ENCODE measurements around the gene TBC1D22A.
"Not testable (repeated sequence)": the region's sequence is repeated elsewhere in the genome, so short reads cannot be mapped to it uniquely, and the experiment has no call there.

Gene TBC1D22A

GRCh38 chr22:47133061-47133969, 370.9 kb downstream of the TBC1D22A start:
- intact Hi-C loops (cut with micrococcal nuclease): no loop called here
- Mint-ChIP-seq H3K4me1 (ENCODE audit: low read depth) (peaks cover 11% of the 10 kb centered on the region), H3K27ac (no peak overlapping the region), H3K36me3 (ENCODE audit: low read depth) (peaks cover 90% of the 10 kb centered on the region), H3K4me3 (no peak overlapping the region), H3K9me3 (no peaks in the 10 kb centered on the region), H3K27me3 (no peaks in the 10 kb centered on the region)

- no peak overlapping the region for H3K27ac Mint-ChIP-seq
Observed at GRCh38 chr22:47134222-47134621, 371.8 kb downstream of the TBC1D22A start.

GRCh38 chr22:47135338-47135737, 372.9 kb downstream of the TBC1D22A start:
- Mint-ChIP-seq H3K9me3 (no peaks in the 10 kb centered on the region), H3K36me3 (ENCODE audit: low read depth) (peaks cover 87% of the 10 kb centered on the region), H3K4me3 (no peak overlapping the region), H3K4me1 (ENCODE audit: low read depth) (peaks cover 2% of the 10 kb centered on the region), H3K27me3 (no peaks in the 10 kb centered on the region), H3K27ac (no peak overlapping the region)
- intact Hi-C loops (cut with micrococcal nuclease): no loop called here

More at GRCh38 chr22:47134222-47134621, 371.8 kb downstream of the TBC1D22A start:
- Mint-ChIP-seq H3K36me3 (ENCODE audit: low read depth) (peaks cover 90% of the 10 kb centered on the region), H3K4me1 (ENCODE audit: low read depth) (peaks cover 11% of the 10 kb centered on the region), H3K27me3 (no peaks in the 10 kb centered on the region), H3K4me3 (no peak overlapping the region), H3K9me3 (no peaks in the 10 kb centered on the region)
- intact Hi-C loops (cut with micrococcal nuclease): no loop called here

GRCh38 chr22:47136050-47136449, 373.6 kb downstream of the TBC1D22A start:
- intact Hi-C loops (cut with micrococcal nuclease): no loop called here
- Mint-ChIP-seq H3K27ac (no peak overlapping the region), H3K27me3 (no peaks in the 10 kb centered on the region), H3K36me3 (ENCODE audit: low read depth) (peaks cover 80% of the 10 kb centered on the region), H3K9me3 (no peaks in the 10 kb centered on the region), H3K4me3 (no peak overlapping the region), H3K4me1 (ENCODE audit: low read depth) (no peaks in the 10 kb centered on the region)

GRCh38 chr22:47136671-47137070, 374.2 kb downstream of the TBC1D22A start:
- Mint-ChIP-seq H3K27ac (no peak overlapping the region), H3K4me3 (no peak overlapping the region), H3K27me3 (no peaks in the 10 kb centered on the region), H3K36me3 (ENCODE audit: low read depth) (peaks cover 74% of the 10 kb centered on the region), H3K9me3 (no peaks in the 10 kb centered on the region), H3K4me1 (ENCODE audit: low read depth) (no peaks in the 10 kb centered on the region)
- intact Hi-C loops (cut with micrococcal nuclease): no loop called here

- Mint-ChIP-seq H3K4me1 (ENCODE audit: low read depth) (no peaks in the 10 kb centered on the region), H3K4me3 (no peak overlapping the region), H3K9me3 (no peaks in the 10 kb centered on the region), H3K27ac (no peak overlapping the region), H3K36me3 (ENCODE audit: low read depth) (peaks cover 72% of the 10 kb centered on the region), H3K27me3 (no peaks in the 10 kb centered on the region)
- intact Hi-C loops (cut with micrococcal nuclease): no loop called here
Observed at GRCh38 chr22:47139013-47139789, 376.8 kb downstream of the TBC1D22A start.

GRCh38 chr22:47139790-47140119, 377.3 kb downstream of the TBC1D22A start:
- Mint-ChIP-seq H3K27me3 (no peaks in the 10 kb centered on the region), H3K4me1 (ENCODE audit: low read depth) (no peaks in the 10 kb centered on the region), H3K36me3 (ENCODE audit: low read depth) (peaks cover 72% of the 10 kb centered on the region), H3K9me3 (no peaks in the 10 kb centered on the region), H3K27ac (no peak overlapping the region), H3K4me3 (no peak overlapping the region)
- intact Hi-C loops (cut with micrococcal nuclease): no loop called here

- H3K27ac Mint-ChIP-seq; H3K4me1 Mint-ChIP-seq (ENCODE audit: low read depth); H3K4me3 Mint-ChIP-seq; intact Hi-C loops (cut with micrococcal nuclease); H3K27me3 Mint-ChIP-seq; H3K9me3 Mint-ChIP-seq: not testable (repeated sequence)
- H3K36me3 Mint-ChIP-seq (ENCODE audit: low read depth): peaks cover 72% of the 10 kb centered on the region
Observed at GRCh38 chr22:47140975-47141374, 378.5 kb downstream of the TBC1D22A start.

GRCh38 chr22:47142427-47143046, 380.1 kb downstream of the TBC1D22A start:
- H3K27me3 Mint-ChIP-seq: no peaks in the 10 kb centered on the region
- H3K4me3 Mint-ChIP-seq: no peak overlapping the region
- no peak overlapping the region for H3K27ac Mint-ChIP-seq
- intact Hi-C loops (cut with micrococcal nuclease): no loop called here
- H3K36me3 Mint-ChIP-seq (ENCODE audit: low read depth): peaks cover 70% of the 10 kb centered on the region
- H3K9me3 Mint-ChIP-seq: no peaks in the 10 kb centered on the region
- H3K4me1 Mint-ChIP-seq (ENCODE audit: low read depth): no peaks in the 10 kb centered on the region

- Mint-ChIP-seq H3K36me3 (ENCODE audit: low read depth) (peaks cover 70% of the 10 kb centered on the region), H3K27ac (no peak overlapping the region), H3K9me3 (no peaks in the 10 kb centered on the region), H3K27me3 (no peaks in the 10 kb centered on the region), H3K4me1 (ENCODE audit: low read depth) (no peaks in the 10 kb centered on the region), H3K4me3 (no peak overlapping the region)
- intact Hi-C loops (cut with micrococcal nuclease): no loop called here
Observed at GRCh38 chr22:47143249-47143938, 380.9 kb downstream of the TBC1D22A start.

GRCh38 chr22:47144076-47144765, 381.8 kb downstream of the TBC1D22A start:
- intact Hi-C loops (cut with micrococcal nuclease): no loop called here
- Mint-ChIP-seq H3K4me3 (no peak overlapping the region), H3K36me3 (ENCODE audit: low read depth) (peaks cover 62% of the 10 kb centered on the region), H3K27me3 (no peaks in the 10 kb centered on the region), H3K9me3 (no peaks in the 10 kb centered on the region), H3K4me1 (ENCODE audit: low read depth) (no peaks in the 10 kb centered on the region), H3K27ac (no peak overlapping the region)

GRCh38 chr22:47144791-47145425, 382.5 kb downstream of the TBC1D22A start:
- H3K4me3 Mint-ChIP-seq: no peak overlapping the region
- H3K4me1 Mint-ChIP-seq (ENCODE audit: low read depth): peaks cover 7% of the 10 kb centered on the region
- H3K9me3 Mint-ChIP-seq: no peaks in the 10 kb centered on the region
- peaks cover 58% of the 10 kb centered on the region for H3K36me3 Mint-ChIP-seq (ENCODE audit: low read depth)
- no peak overlapping the region for H3K27ac Mint-ChIP-seq
- intact Hi-C loops (cut with micrococcal nuclease): no loop called here
- no peaks in the 10 kb centered on the region for H3K27me3 Mint-ChIP-seq

- H3K27ac Mint-ChIP-seq: no peak overlapping the region
- no peaks in the 10 kb centered on the region for H3K9me3 Mint-ChIP-seq
Observed at GRCh38 chr22:47145883-47146282, 383.4 kb downstream of the TBC1D22A start.

More at GRCh38 chr22:47145883-47146282, 383.4 kb downstream of the TBC1D22A start:
- H3K27me3 Mint-ChIP-seq: no peaks in the 10 kb centered on the region
- H3K4me1 Mint-ChIP-seq (ENCODE audit: low read depth): peaks cover 7% of the 10 kb centered on the region
- no peak overlapping the region for H3K4me3 Mint-ChIP-seq
- peaks cover 64% of the 10 kb centered on the region for H3K36me3 Mint-ChIP-seq (ENCODE audit: low read depth)
- intact Hi-C loops (cut with micrococcal nuclease): no loop called here
